Measurements from ENCODE around the gene RHOU. TPM values are rescaled to one million over a fixed set of nuclear protein-coding genes. Genes with fewer than 3 reads are reported as not detected.

The RHOU gene
- total RNA-seq, 1 donor from 2014 or later = 67.0 TPM

DNA sequence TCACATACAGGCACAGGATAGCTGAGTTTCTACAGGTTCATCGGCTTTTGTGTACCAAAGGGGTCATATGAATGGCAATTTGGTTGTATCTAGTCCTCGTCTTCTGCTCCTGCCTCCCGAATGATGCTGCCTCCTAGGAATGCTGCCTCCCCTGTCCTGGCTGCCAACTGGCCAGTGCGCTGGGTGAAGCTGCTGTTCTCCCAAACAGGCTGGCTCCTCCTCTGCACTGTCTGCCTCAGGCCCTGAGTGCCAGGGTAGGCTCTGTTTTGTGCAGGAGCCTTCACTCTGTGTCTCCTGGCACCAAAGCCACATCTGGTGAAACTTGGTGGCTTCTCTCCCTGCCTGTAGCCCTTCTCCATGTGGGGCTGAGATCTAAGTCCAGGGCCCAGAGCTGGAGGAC lies 60.3 kb downstream of the RHOU start:
- Histone ChIP-seq H3K36me3 (no peaks in the 10 kb centered on the region), H3K27me3 (no peaks in the 10 kb centered on the region), H3F3A (ENCODE audit: low read depth) (no peaks in the 10 kb centered on the region), H4K20me1 (ENCODE audit: low read depth) (no peaks in the 10 kb centered on the region), H3K9ac (no peak overlapping the region), H3K4me1 (peaks cover 7% of the 10 kb centered on the region), H3K27ac (no peak overlapping the region), H3K79me2 (ENCODE audit: low read depth) (no peaks in the 10 kb centered on the region), H3K4me3 (no peak overlapping the region), H2AFZ (replicated peaks) (no peak overlapping the region), H3K4me2 (no peak overlapping the region), H3K9me3 (ENCODE audit: low read depth) (no peaks in the 10 kb centered on the region)
- Mint-ChIP-seq H3K36me3 (no peaks in the 10 kb centered on the region), H3K4me3 (no peak overlapping the region), H3K9me3 (no peaks in the 10 kb centered on the region), H3K27ac (no peak overlapping the region), H3K4me1 (peaks cover 16% of the 10 kb centered on the region), H3K27me3 (ENCODE audit: insufficient read depth, low read depth) (peaks cover 5% of the 10 kb centered on the region)
- no peak for DNase-seq (ENCODE audit: low spot score)
- TF ChIP-seq, protein P1, sequence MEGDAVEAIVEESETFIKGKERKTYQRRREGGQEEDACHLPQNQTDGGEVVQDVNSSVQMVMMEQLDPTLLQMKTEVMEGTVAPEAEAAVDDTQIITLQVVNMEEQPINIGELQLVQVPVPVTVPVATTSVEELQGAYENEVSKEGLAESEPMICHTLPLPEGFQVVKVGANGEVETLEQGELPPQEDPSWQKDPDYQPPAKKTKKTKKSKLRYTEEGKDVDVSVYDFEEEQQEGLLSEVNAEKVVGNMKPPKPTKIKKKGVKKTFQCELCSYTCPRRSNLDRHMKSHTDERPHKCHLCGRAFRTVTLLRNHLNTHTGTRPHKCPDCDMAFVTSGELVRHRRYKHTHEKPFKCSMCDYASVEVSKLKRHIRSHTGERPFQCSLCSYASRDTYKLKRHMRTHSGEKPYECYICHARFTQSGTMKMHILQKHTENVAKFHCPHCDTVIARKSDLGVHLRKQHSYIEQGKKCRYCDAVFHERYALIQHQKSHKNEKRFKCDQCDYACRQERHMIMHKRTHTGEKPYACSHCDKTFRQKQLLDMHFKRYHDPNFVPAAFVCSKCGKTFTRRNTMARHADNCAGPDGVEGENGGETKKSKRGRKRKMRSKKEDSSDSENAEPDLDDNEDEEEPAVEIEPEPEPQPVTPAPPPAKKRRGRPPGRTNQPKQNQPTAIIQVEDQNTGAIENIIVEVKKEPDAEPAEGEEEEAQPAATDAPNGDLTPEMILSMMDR (IDR thresholded peaks at IDR 0.05) = no peak
- no peak for TF ChIP-seq EZH2phosphoT487 (IDR thresholded peaks at IDR 0.05)
- TF ChIP-seq EZH2 (IDR thresholded peaks at IDR 0.05) = no peak

Other genes with a start within 250 kb of the RHOU start
- gene RNF187, start 248.1 kb upstream of the RHOU start, total RNA-seq (ENCODE audit: low replicate concordance) = 16.1 and 32.3 TPM in 2 replicates

Measured in neural progenitor cell (in vitro differentiated cells).